ENCODE measurements around the gene SAMD11. TPM values are rescaled to one million over a fixed set of nuclear protein-coding genes. Genes with fewer than 3 reads are reported as not detected.
A peak's percentile ranks its signal among the peaks of the same experiment; 100 is the strongest.

The SAMD11 gene
- total RNA-seq, 4 donors from 2014 or later, result 14.2 to 21.2 (median 17.4) TPM

GRCh38 chr1:963746-964525 lies 40.2 kb downstream of the SAMD11 start:
- H3K4me3 ChIP-seq, result no peak overlapping the region
- H3K36me3 ChIP-seq, result peaks cover 0 to 31% of the 10 kb centered on the region in 2 donors
- no peak for ATAC-seq
- no peak for TF ChIP-seq EP300 (IDR thresholded peaks at IDR 0.05)
- TF ChIP-seq CTCF (IDR thresholded peaks at IDR 0.05), result no peak
- TF ChIP-seq POLR2A (IDR thresholded peaks at IDR 0.05), result no peak
- no peak overlapping the region for H3K27ac ChIP-seq
- WGBS, 2 donors (ENCODE audit: low coverage in 1 of 2), result no CpG with 5 or more reads among the region's 47 CpGs
- peaks cover 0 to 44% (median 19%) of the 10 kb centered on the region in 3 donors for H3K4me1 ChIP-seq
- no peaks in the 10 kb centered on the region for H3K9me3 ChIP-seq
- peaks cover 20% of the 10 kb centered on the region for H3K27me3 ChIP-seq

GRCh38 chr1:964691-965525 lies 41.2 kb downstream of the SAMD11 start:
- Histone ChIP-seq H3K9me3 (no peaks in the 10 kb centered on the region), H3K27me3 (peaks cover 29% of the 10 kb centered on the region), H3K36me3 (peaks cover 0 to 31% of the 10 kb centered on the region in 2 donors), H3K4me1 (peaks cover 0 to 37% (median 16%) of the 10 kb centered on the region in 3 donors), H3K27ac (no peak overlapping the region), H3K4me3 (no peak overlapping the region)
- no peak for TF ChIP-seq EP300 (IDR thresholded peaks at IDR 0.05)
- no peak for TF ChIP-seq POLR2A (IDR thresholded peaks at IDR 0.05)
- TF ChIP-seq POLR2AphosphoS5 (IDR thresholded peaks at IDR 0.05), result no peak
- no peak for TF ChIP-seq CTCF (IDR thresholded peaks at IDR 0.05)
- ATAC-seq, result no peak
- 88 to 92% methylated on average over 8 to 13 of the region's 51 CpGs for WGBS, 2 donors (ENCODE audit: low coverage in 1 of 2)

- H3K27me3 ChIP-seq, result peaks cover 36% of the 10 kb centered on the region
- H3K27ac ChIP-seq, result no peak overlapping the region
- H3K4me1 ChIP-seq, result peaks cover 0 to 32% (median 13%) of the 10 kb centered on the region in 3 donors
- TF ChIP-seq CTCF (IDR thresholded peaks at IDR 0.05), result no peak
- no peak for TF ChIP-seq POLR2A (IDR thresholded peaks at IDR 0.05)
- TF ChIP-seq POLR2AphosphoS5 (IDR thresholded peaks at IDR 0.05), result no peak
- TF ChIP-seq EP300 (IDR thresholded peaks at IDR 0.05), result no peak
- H3K4me3 ChIP-seq, result peak overlapping the region in 1 of 2 donors; percentile 64
- ATAC-seq, result no peak
- 67% methylated on average over 6 of the region's 26 CpGs; no CpG with 5 or more reads in 1 of the 2 donors for WGBS, 2 donors (ENCODE audit: low coverage in 1 of 2)
- H3K9me3 ChIP-seq, result no peaks in the 10 kb centered on the region
- peaks cover 0 to 31% of the 10 kb centered on the region in 2 donors for H3K36me3 ChIP-seq
Measured at GRCh38 chr1:965526-966134, 41.9 kb downstream of the SAMD11 start.

- H3K27ac ChIP-seq, result peak within 1 kb of the TSS in 3 of 4 donors; percentile 67 to 72 (median 69)
- H3K4me3 ChIP-seq, result peak within 1 kb of the TSS; percentile 35 to 64
- peaks cover 0 to 31% of the 10 kb centered on the region in 2 donors for H3K36me3 ChIP-seq
- no CpG with 5 or more reads among the region's 31 CpGs for WGBS, 2 donors (ENCODE audit: low coverage in 1 of 2)
- ATAC-seq, result peak; percentile 19
- TF ChIP-seq CTCF (IDR thresholded peaks at IDR 0.05) (no peak), POLR2A (IDR thresholded peaks at IDR 0.05) (no peak), EP300 (IDR thresholded peaks at IDR 0.05) (no peak), POLR2AphosphoS5 (IDR thresholded peaks at IDR 0.05) (no peak)
- H3K9me3 ChIP-seq, result no peaks in the 10 kb centered on the region
- H3K27me3 ChIP-seq, result peaks cover 42% of the 10 kb centered on the region
- H3K4me1 ChIP-seq, result peaks cover 0 to 27% (median 13%) of the 10 kb centered on the region in 3 donors
Measured at GRCh38 chr1:966135-966703, 42.5 kb downstream of the SAMD11 start, which contains the start of gene PLEKHN1. TSS of gene PLEKHN1 (plus strand) at chr1:966482. CDS start at chr1:966532, 50 bp downstream.

All from gastroesophageal sphincter (tissue), 4 donors.